H1 (cell line): ENCODE results near the gene CD3D. TPM values are rescaled to one million over a fixed set of nuclear protein-coding genes. Genes with fewer than 3 reads are reported as not detected.

Source experiments
- BCL11A ChIP-seq, 2 experiments: IDR thresholded peaks; one replicate each; pipeline ENCODE4 v1.6.1; 2011; ENCODE audit warnings: low read depth in 2 of 2, low read length in 2 of 2, mild to moderate bottlenecking in 2 of 2
- CBX8 ChIP-seq: fragments of 300-800, 300-1000 bp; sonication (generic); IDR thresholded peaks from 2 replicates; pipeline ENCODE4 v1.7.1; 2016; ENCODE audit warnings: low read depth, low read length, borderline replicate concordance
- EGR1 ChIP-seq: IDR thresholded peaks from 2 replicates; pipeline ENCODE4 v1.6.1; 2011; ENCODE audit warnings: low read depth, low read length, borderline replicate concordance
- EP300 ChIP-seq, 2 experiments: IDR thresholded peaks; 1 replicate in 1 of 2; 2 replicates in 1 of 2; pipeline ENCODE4 v1.6.1; 2011 to 2012; ENCODE audit warnings: low read depth in 2 of 2, low read length in 2 of 2, mild to moderate bottlenecking in 2 of 2, borderline replicate concordance in 1 of 2, inconsistent platforms in 1 of 2, moderate library complexity in 1 of 2
- EZH2 ChIP-seq: fragments of 200-600 bp; sonication (generic); IDR thresholded peaks from 2 replicates; pipeline ENCODE4 v1.7.1; 2012; ENCODE audit warnings: low read depth, mild to moderate bottlenecking, moderate library complexity, low read length, inconsistent platforms; ENCODE audit not compliant: severe bottlenecking
- HDAC2 ChIP-seq, 2 experiments: fragments of 300-600 bp in 1 of 2; sonication (generic) in 1 of 2; IDR thresholded peaks; 2 replicates each; pipeline ENCODE4 v1.6.1; 2011 to 2012; ENCODE audit warnings: low read depth in 2 of 2, low read length in 2 of 2, mild to moderate bottlenecking in 2 of 2, moderate library complexity in 2 of 2, borderline replicate concordance in 1 of 2, inconsistent platforms in 1 of 2
- JUN ChIP-seq: IDR thresholded peaks from 2 replicates; pipeline ENCODE4 v1.6.1; 2011; ENCODE audit warnings: low read depth, mild to moderate bottlenecking, improper control_type of control experiment, low read length
- MAFK ChIP-seq: IDR thresholded peaks from 2 replicates; pipeline ENCODE4 v1.6.1; 2012; ENCODE audit warnings: low read depth, mild to moderate bottlenecking, improper control_type of control experiment, low read length
- TAF1 ChIP-seq: IDR thresholded peaks from 2 replicates; pipeline ENCODE4 v1.6.1; 2011; ENCODE audit warnings: mild to moderate bottlenecking, low read depth, low read length
- TEAD4 ChIP-seq: IDR thresholded peaks from 2 replicates; pipeline ENCODE4 v1.6.1; 2012; ENCODE audit warnings: low read depth, low read length, inconsistent platforms, mixed read lengths
- polyA plus RNA-seq, 7 experiments: library from polyadenylated mRNA; depleted of rRNA in 3 of 7; stranded (reverse) in 5 of 7; unstranded in 2 of 7; fragments of >200 nt in 5 of 7; fragments of 200-250 nt in 2 of 7; gene quantifications; 1 replicate in 5 of 7; 2 replicates in 1 of 7; 4 replicates in 1 of 7; pipeline versions ENCODE4 v1.2.1 to v1.2.3, GENCODE V29; 2011 to 2013; ENCODE audit warnings: missing spikeins in 2 of 7, mixed read lengths in 2 of 7
- total RNA-seq: library from RNA; stranded (reverse); fragmentation: NEBNext Ultra II Directional; extraction: Animal tissue kit (Norgen Biotek cat#: 25700); gene quantifications from 2 replicates; pipeline ENCODE4 v1.2.1, GENCODE V29; 2021
- TF ChIP-seq, protein P1 (sequence below): fragments of 300-600 bp; sonication (generic); IDR thresholded peaks from 2 replicates; pipeline ENCODE4 v1.7.1; 2012; ENCODE audit warnings: low read length, moderate library complexity, mild to moderate bottlenecking, inconsistent platforms; ENCODE audit not compliant: insufficient replicate concordance

CD3D gene
- total and polyA plus RNA-seq, 2 of the 8 experiments (the other 6 are each of a cell fraction or from before 2014, with no cell fraction given), result not detected

DNA sequence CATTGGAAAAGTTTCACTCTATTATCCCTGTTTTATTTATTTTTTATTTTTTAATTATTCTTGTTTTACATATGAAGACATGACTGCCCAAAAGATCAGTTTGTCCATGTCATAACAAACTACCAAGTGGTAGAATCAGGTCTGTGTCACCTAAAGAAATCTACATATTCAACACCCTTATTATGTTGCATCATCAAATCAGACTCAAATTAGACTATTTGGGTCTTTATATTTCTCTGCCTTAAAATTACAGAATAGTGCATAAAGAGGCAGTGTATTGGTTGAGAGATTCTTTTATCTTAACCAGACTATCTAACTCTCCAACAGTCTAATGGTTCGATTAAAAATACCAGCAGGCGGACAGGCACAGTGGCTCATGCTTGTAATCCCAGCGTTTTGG lies 40.4 kb upstream of the CD3D start (continued):
- TF ChIP-seq, protein P1, sequence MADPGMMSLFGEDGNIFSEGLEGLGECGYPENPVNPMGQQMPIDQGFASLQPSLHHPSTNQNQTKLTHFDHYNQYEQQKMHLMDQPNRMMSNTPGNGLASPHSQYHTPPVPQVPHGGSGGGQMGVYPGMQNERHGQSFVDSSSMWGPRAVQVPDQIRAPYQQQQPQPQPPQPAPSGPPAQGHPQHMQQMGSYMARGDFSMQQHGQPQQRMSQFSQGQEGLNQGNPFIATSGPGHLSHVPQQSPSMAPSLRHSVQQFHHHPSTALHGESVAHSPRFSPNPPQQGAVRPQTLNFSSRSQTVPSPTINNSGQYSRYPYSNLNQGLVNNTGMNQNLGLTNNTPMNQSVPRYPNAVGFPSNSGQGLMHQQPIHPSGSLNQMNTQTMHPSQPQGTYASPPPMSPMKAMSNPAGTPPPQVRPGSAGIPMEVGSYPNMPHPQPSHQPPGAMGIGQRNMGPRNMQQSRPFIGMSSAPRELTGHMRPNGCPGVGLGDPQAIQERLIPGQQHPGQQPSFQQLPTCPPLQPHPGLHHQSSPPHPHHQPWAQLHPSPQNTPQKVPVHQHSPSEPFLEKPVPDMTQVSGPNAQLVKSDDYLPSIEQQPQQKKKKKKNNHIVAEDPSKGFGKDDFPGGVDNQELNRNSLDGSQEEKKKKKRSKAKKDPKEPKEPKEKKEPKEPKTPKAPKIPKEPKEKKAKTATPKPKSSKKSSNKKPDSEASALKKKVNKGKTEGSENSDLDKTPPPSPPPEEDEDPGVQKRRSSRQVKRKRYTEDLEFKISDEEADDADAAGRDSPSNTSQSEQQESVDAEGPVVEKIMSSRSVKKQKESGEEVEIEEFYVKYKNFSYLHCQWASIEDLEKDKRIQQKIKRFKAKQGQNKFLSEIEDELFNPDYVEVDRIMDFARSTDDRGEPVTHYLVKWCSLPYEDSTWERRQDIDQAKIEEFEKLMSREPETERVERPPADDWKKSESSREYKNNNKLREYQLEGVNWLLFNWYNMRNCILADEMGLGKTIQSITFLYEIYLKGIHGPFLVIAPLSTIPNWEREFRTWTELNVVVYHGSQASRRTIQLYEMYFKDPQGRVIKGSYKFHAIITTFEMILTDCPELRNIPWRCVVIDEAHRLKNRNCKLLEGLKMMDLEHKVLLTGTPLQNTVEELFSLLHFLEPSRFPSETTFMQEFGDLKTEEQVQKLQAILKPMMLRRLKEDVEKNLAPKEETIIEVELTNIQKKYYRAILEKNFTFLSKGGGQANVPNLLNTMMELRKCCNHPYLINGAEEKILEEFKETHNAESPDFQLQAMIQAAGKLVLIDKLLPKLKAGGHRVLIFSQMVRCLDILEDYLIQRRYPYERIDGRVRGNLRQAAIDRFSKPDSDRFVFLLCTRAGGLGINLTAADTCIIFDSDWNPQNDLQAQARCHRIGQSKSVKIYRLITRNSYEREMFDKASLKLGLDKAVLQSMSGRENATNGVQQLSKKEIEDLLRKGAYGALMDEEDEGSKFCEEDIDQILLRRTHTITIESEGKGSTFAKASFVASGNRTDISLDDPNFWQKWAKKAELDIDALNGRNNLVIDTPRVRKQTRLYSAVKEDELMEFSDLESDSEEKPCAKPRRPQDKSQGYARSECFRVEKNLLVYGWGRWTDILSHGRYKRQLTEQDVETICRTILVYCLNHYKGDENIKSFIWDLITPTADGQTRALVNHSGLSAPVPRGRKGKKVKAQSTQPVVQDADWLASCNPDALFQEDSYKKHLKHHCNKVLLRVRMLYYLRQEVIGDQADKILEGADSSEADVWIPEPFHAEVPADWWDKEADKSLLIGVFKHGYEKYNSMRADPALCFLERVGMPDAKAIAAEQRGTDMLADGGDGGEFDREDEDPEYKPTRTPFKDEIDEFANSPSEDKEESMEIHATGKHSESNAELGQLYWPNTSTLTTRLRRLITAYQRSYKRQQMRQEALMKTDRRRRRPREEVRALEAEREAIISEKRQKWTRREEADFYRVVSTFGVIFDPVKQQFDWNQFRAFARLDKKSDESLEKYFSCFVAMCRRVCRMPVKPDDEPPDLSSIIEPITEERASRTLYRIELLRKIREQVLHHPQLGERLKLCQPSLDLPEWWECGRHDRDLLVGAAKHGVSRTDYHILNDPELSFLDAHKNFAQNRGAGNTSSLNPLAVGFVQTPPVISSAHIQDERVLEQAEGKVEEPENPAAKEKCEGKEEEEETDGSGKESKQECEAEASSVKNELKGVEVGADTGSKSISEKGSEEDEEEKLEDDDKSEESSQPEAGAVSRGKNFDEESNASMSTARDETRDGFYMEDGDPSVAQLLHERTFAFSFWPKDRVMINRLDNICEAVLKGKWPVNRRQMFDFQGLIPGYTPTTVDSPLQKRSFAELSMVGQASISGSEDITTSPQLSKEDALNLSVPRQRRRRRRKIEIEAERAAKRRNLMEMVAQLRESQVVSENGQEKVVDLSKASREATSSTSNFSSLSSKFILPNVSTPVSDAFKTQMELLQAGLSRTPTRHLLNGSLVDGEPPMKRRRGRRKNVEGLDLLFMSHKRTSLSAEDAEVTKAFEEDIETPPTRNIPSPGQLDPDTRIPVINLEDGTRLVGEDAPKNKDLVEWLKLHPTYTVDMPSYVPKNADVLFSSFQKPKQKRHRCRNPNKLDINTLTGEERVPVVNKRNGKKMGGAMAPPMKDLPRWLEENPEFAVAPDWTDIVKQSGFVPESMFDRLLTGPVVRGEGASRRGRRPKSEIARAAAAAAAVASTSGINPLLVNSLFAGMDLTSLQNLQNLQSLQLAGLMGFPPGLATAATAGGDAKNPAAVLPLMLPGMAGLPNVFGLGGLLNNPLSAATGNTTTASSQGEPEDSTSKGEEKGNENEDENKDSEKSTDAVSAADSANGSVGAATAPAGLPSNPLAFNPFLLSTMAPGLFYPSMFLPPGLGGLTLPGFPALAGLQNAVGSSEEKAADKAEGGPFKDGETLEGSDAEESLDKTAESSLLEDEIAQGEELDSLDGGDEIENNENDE, result no peak
- TF ChIP-seq EGR1, result no peak
- TF ChIP-seq TAF1, result no peak
- TF ChIP-seq JUN, result no peak
- TF ChIP-seq TEAD4, result no peak
- no peak for TF ChIP-seq EZH2
- no peak for TF ChIP-seq BCL11A (IDR thresholded peaks at IDR 0.05; ENCODE audit: low read depth in 2 of 2, low read length in 2 of 2)
- TF ChIP-seq HDAC2 (IDR thresholded peaks at IDR 0.05; ENCODE audit: borderline replicate concordance in 1 of 2, low read depth in 2 of 2, low read length in 2 of 2), result no peak
- TF ChIP-seq CBX8, result no peak
- no peak for TF ChIP-seq EP300 (IDR thresholded peaks at IDR 0.05; ENCODE audit: borderline replicate concordance in 1 of 2, low read depth in 2 of 2, low read length in 2 of 2)
- TF ChIP-seq MAFK, result no peak
